OCI-LY1 (cell line): Measurements from ENCODE around the gene ANTXRL.
"Not testable (repeated sequence)": the region's sequence is repeated elsewhere in the genome, so short reads cannot be mapped to it uniquely, and the experiment has no call there.

Experiments used
- H2AFZ ChIP-seq: fragments of 200-600 bp; sonication (generic), shearing (Covaris generic); 2 replicates; pipeline ENCODE4 v1.6.0; 2014; ENCODE audit warnings: antibody characterized with exemption, mild to moderate bottlenecking, low read length
- H3F3A ChIP-seq: fragments of 200-600 bp; sonication (generic), shearing (Covaris generic); 2 replicates; pipeline ENCODE4 v1.6.0; 2014; ENCODE audit warnings: mild to moderate bottlenecking, antibody characterized with exemption, low read length, moderate library complexity; ENCODE audit not compliant: insufficient read depth
- H3K27ac ChIP-seq: fragments of 200-600 bp; sonication (generic); 2 replicates; pipeline ENCODE4 v1.5.1; 2014; ENCODE audit warnings: low read length, mixed run types, mild to moderate bottlenecking, low read depth; ENCODE audit not compliant: poor library complexity, severe bottlenecking
- H3K27me3 ChIP-seq: fragments of 200-600 bp; sonication (generic); 2 replicates; pipeline ENCODE4 v1.6.0; 2014; ENCODE audit warnings: antibody characterized with exemption, mild to moderate bottlenecking, low read length, moderate library complexity; ENCODE audit not compliant: insufficient read depth
- H3K36me3 ChIP-seq: fragments of 200-600 bp; sonication (generic); 2 replicates; pipeline ENCODE4 v1.6.1; 2014; ENCODE audit warnings: mild to moderate bottlenecking, antibody characterized with exemption, low read length, moderate library complexity, mixed read lengths; ENCODE audit not compliant: insufficient read depth
- H3K4me1 ChIP-seq: fragments of 200-600 bp; sonication (generic); 2 replicates; pipeline ENCODE4 v1.5.1; 2014; ENCODE audit warnings: mild to moderate bottlenecking, low read length, moderate library complexity; ENCODE audit not compliant: insufficient read depth, severe bottlenecking
- H3K4me2 ChIP-seq: fragments of 200-600 bp; sonication (generic), shearing (Covaris generic); 2 replicates; pipeline ENCODE4 v1.6.1; 2014; ENCODE audit warnings: low read length
- H3K4me3 ChIP-seq: fragments of 200-600 bp; sonication (generic); 2 replicates; pipeline ENCODE4 v1.5.1; 2014; ENCODE audit warnings: low read length, low read depth, mild to moderate bottlenecking, mixed read lengths; ENCODE audit not compliant: poor library complexity, severe bottlenecking
- H3K79me2 ChIP-seq: fragments of 200-600 bp; shearing (Covaris generic); 2 replicates; pipeline ENCODE4 v1.6.1; 2016; ENCODE audit warnings: mixed run types, low read length, mixed read lengths; ENCODE audit not compliant: insufficient read depth
- H3K9ac ChIP-seq: fragments of 200-600 bp; sonication (generic), shearing (Covaris generic); 2 replicates; pipeline ENCODE4 v1.6.1; 2014; ENCODE audit warnings: mild to moderate bottlenecking, low read length, mixed read lengths
- H3K9me2 ChIP-seq: fragments of 200-600 bp; sonication (generic), shearing (Covaris generic); 2 replicates; pipeline ENCODE4 v1.6.1; 2014; ENCODE audit warnings: low read depth, mild to moderate bottlenecking, low read length, mixed read lengths
- H3K9me3 ChIP-seq: fragments of 200-600 bp; shearing (Covaris generic); 2 replicates; pipeline ENCODE4 v1.6.1; 2014; ENCODE audit warnings: low read length, mixed read lengths
- H4K20me1 ChIP-seq: fragments of 200-600 bp; sonication (generic), shearing (Covaris generic); 2 replicates; pipeline ENCODE4 v1.6.0; 2016; ENCODE audit warnings: mild to moderate bottlenecking, low read length; ENCODE audit not compliant: insufficient read depth
- EZH2 ChIP-seq: fragments of 200-600 bp; sonication (generic), shearing (Covaris generic); IDR thresholded peaks from 2 replicates; pipeline ENCODE4 v1.8.0; 2017; ENCODE audit warnings: borderline replicate concordance, mixed run types, mild to moderate bottlenecking, antibody characterized with exemption, low read length, moderate library complexity, mixed read lengths
- TF ChIP-seq, protein P1 (sequence below): fragments of 200-600 bp; sonication (generic), shearing (Covaris generic); IDR thresholded peaks from 2 replicates; pipeline ENCODE4 v1.5.1; 2017; ENCODE audit warnings: mild to moderate bottlenecking, antibody characterized with exemption, low read length, moderate library complexity, mixed read lengths

ANTXRL gene

DNA sequence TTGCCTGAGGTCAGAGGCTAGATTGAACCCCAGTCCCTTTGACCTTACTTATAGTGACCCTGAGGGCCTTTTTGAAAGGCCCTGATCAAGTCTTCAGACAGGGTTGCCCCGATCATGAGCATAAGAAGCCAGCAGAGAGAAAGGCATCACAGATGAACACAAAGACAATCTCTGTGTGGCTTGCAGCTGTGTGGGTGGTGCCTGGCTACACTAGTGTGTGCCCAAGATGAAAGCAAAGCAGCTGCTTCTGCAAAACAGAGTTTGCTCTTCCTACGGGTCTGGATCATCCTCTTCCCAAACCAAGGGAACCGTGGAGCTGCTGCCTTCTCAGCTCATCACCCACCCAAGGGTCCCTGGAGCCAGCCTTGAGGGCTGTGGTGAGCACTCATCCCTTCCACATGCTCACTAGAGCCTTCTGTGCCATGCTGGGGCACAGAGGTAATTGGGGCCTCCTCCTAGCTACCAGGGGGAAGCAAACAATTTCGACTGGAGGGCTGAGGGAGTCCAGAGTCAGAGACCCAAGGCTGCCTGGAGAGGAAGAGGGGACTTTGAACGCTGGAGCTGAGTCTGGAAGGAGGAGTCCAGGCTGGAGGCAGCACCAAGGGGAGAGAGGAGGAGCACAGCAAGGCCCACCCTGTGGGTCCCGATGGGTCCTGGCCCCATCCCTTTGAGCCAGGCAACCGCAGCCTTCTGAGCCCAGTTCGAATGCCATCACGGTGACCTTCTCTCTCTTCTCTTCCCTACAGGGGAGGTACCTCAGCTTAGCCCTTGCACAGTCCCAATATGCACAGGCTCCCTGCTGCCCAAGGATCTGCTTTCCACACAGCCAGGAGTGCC lies 42.3 kb downstream of the ANTXRL start:
- Histone ChIP-seq H3K27me3 (no peaks in the 10 kb centered on the region), H3K4me3 (no peak overlapping the region), H4K20me1 (no peaks in the 10 kb centered on the region), H3K36me3 (no peaks in the 10 kb centered on the region), H3K9ac (no peak overlapping the region), H3K79me2 (no peaks in the 10 kb centered on the region), H3K4me1 (no peaks in the 10 kb centered on the region), H3K4me2 (no peak overlapping the region), H3K9me2 (no peaks in the 10 kb centered on the region), H2AFZ (no peak overlapping the region), H3K9me3 (no peaks in the 10 kb centered on the region), H3K27ac (no peak overlapping the region), H3F3A (no peaks in the 10 kb centered on the region)
- no peak for TF ChIP-seq EZH2
- TF ChIP-seq, protein P1, sequence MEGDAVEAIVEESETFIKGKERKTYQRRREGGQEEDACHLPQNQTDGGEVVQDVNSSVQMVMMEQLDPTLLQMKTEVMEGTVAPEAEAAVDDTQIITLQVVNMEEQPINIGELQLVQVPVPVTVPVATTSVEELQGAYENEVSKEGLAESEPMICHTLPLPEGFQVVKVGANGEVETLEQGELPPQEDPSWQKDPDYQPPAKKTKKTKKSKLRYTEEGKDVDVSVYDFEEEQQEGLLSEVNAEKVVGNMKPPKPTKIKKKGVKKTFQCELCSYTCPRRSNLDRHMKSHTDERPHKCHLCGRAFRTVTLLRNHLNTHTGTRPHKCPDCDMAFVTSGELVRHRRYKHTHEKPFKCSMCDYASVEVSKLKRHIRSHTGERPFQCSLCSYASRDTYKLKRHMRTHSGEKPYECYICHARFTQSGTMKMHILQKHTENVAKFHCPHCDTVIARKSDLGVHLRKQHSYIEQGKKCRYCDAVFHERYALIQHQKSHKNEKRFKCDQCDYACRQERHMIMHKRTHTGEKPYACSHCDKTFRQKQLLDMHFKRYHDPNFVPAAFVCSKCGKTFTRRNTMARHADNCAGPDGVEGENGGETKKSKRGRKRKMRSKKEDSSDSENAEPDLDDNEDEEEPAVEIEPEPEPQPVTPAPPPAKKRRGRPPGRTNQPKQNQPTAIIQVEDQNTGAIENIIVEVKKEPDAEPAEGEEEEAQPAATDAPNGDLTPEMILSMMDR, result no peak

DNA sequence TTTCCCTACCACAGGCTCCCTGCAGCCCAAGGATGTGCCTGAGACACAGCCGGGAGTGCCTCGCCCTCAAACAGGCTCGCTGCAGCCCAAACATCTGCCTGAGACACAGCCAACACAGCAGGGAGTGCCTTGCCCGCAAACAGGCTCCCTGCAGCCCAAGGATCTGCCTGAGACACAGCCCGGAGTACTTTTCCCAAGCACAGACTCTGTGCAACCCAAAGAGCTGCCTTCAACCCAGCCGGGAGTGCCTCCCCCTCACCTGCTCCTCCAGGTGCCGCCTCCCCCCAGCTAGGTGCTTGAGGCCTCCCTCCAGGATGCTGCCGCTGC lies 42.9 kb downstream of the ANTXRL start:
- Histone ChIP-seq H3K9me2 (no peaks in the 10 kb centered on the region), H2AFZ (no peak overlapping the region), H3K27me3 (no peaks in the 10 kb centered on the region), H3K27ac (no peak overlapping the region), H3K79me2 (no peaks in the 10 kb centered on the region), H3K4me1 (no peaks in the 10 kb centered on the region), H3K9ac (no peak overlapping the region), H3K4me3 (no peak overlapping the region), H3K4me2 (no peak overlapping the region), H3K9me3 (no peaks in the 10 kb centered on the region), H3K36me3 (no peaks in the 10 kb centered on the region), H3F3A (no peaks in the 10 kb centered on the region), H4K20me1 (no peaks in the 10 kb centered on the region)
- TF ChIP-seq, protein P1, result no peak
- no peak for TF ChIP-seq EZH2

DNA sequence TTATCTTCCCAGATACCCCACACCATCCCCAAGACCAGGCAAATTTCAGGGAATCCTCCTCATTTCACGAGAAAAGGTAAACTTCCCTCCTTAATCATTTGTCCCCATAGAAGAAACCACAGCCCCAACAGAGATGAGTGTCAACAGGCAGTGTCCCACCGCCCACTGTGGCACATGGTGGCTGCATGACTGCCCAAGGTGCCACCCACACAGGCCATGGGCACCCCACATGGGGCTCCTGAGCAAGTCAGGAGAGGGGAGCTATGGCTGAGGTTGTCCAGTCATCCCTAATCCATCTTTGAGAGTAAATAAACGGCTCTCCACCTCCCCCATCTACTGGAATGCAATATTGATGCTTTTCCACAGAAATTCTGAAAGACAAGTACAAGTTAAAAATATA lies 44.1 kb downstream of the ANTXRL start:
- Histone ChIP-seq H3K9ac (no peak overlapping the region), H3K27ac (no peak overlapping the region), H4K20me1 (no peaks in the 10 kb centered on the region), H3K4me3 (no peak overlapping the region), H3K4me1 (no peaks in the 10 kb centered on the region), H2AFZ (no peak overlapping the region), H3K9me2 (no peaks in the 10 kb centered on the region), H3K36me3 (no peaks in the 10 kb centered on the region), H3K4me2 (no peak overlapping the region), H3F3A (no peaks in the 10 kb centered on the region), H3K79me2 (no peaks in the 10 kb centered on the region), H3K9me3 (no peaks in the 10 kb centered on the region), H3K27me3 (no peaks in the 10 kb centered on the region)
- TF ChIP-seq EZH2, result no peak
- TF ChIP-seq, protein P1, result no peak

DNA sequence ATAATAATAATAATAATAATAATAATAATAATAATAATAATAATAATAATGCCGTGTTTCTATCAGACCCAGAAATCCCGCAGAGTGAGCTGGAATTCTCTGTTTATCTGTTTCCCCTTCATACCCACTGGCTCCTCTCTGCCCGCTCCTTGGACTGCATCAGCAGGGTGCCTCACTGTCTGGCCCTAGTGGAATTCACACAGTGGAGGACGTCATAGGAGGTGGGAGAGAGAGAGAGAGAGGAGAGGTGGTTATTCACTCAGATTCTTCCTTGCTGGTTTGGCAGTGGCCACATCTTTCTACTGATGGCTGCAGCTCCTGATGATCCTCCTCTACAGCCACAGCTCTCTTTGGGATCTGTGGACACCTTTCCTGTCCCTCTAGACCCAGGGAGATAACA lies 78.7 kb downstream of the ANTXRL start:
- H3K9me2 ChIP-seq, H3K27ac ChIP-seq, H3F3A ChIP-seq, H3K4me3 ChIP-seq, H4K20me1 ChIP-seq, H2AFZ ChIP-seq, H3K9ac ChIP-seq, H3K79me2 ChIP-seq, H3K36me3 ChIP-seq, H3K27me3 ChIP-seq, H3K4me1 ChIP-seq, H3K9me3 ChIP-seq, H3K4me2 ChIP-seq: not testable (repeated sequence)

DNA sequence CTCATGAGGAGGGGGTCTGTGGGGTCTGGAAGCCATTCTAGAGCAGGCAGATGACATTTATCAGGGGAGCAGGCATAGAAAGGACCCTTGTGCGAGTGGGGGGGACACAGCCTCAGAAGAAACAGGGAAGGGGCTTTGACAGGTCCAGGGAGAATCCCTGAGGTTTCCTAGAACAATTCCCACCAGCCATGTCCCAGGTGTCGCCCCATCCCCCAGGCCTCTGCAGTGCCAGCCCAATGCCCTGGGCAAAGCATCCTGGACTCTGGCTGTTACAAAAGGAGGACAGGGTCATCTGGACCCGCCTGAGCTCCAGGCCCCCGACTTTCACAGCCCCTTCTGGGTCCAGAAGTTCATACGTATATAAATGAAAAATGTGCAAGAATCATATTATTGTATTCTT lies 80.4 kb downstream of the ANTXRL start:
- H3K4me2 ChIP-seq, H4K20me1 ChIP-seq, H3K27ac ChIP-seq, H3F3A ChIP-seq, H3K9me3 ChIP-seq, H3K4me3 ChIP-seq, H2AFZ ChIP-seq, H3K9ac ChIP-seq, H3K79me2 ChIP-seq, H3K27me3 ChIP-seq, H3K4me1 ChIP-seq, H3K9me2 ChIP-seq, H3K36me3 ChIP-seq: not testable (repeated sequence)
